A549 (cell line): Measurements from ENCODE around the gene PDE4D. TPM values are rescaled to one million over a fixed set of nuclear protein-coding genes. Genes with fewer than 3 reads are reported as not detected.
"Not testable (repeated sequence)": the region's sequence is repeated elsewhere in the genome, so short reads cannot be mapped to it uniquely, and the experiment has no call there.

Source experiments
- ATAC-seq, 2 experiments: fragments of 200-7000 bp in 1 of 2; fragments of >200 bp in 1 of 2; cut with Nextera tagmentation in 1 of 2; cut with Tn5 transposase in 1 of 2; 3 replicates each; pipeline versions ENCODE4 v1.8.0 to v1.9.1; 2018 to 2020; ENCODE audit warnings: mild to moderate bottlenecking in 1 of 2, moderate library complexity in 1 of 2
- CTCF ChIA-PET: fragments of 300-600 bp; sonication (Branson Sonifier 250); formaldehyde crosslinking; extraction: SDS; loops from one replicate; lab custom pipeline; 2021; ENCODE audit warnings: antibody characterized with exemption, inconsistent platforms; lab: Yijun Ruan, JAX
- POLR2A ChIA-PET: fragments of 350-600 bp; formaldehyde crosslinking; extraction: SDS; loops from one replicate; lab custom pipeline; 2021; ENCODE audit warnings: antibody characterized with exemption, inconsistent platforms; lab: Yijun Ruan, JAX
- DNase-seq, 2 experiments: peaks; one replicate each; pipeline versions ENCODE4 v3.0.0 to v3.0.0-alpha.2; 2011 to 2016; ENCODE audit warnings: low read depth in 1 of 2, low spot score in 1 of 2
- FAIRE-seq: peaks from 2 replicates; lab custom pipeline; 2011; peaks lifted over from hg19 to GRCh38; lab: Jason Lieb, UNC
- H3K27ac ChIP-seq, 2 experiments: fragments of >200 bp; sonication (Bioruptor Twin); formaldehyde crosslinking; 3 replicates each; pipeline ENCODE4 v1.5.1; 2016 to 2017
- H3K4me1 ChIP-seq: fragments of >200 bp; sonication (Bioruptor Twin); formaldehyde crosslinking; 3 replicates; pipeline ENCODE4 v1.6.1; 2016
- H3K4me2 ChIP-seq: fragments of >200 bp; sonication (Bioruptor Twin); formaldehyde crosslinking; 3 replicates; pipeline ENCODE4 v1.6.1; 2016
- H3K4me3 ChIP-seq: fragments of >200 bp; sonication (Bioruptor Twin); formaldehyde crosslinking; 3 replicates; pipeline ENCODE4 v1.5.1; 2016
- H3K9me3 ChIP-seq: fragments of >200 bp; sonication (Bioruptor Twin); formaldehyde crosslinking; 3 replicates; pipeline ENCODE4 v1.6.1; 2016
- CBX8 ChIP-seq: fragments of 200-600 bp; sonication (generic); IDR thresholded peaks from 2 replicates; pipeline ENCODE4 v1.6.1; 2016
- CEBPB ChIP-seq, 2 experiments: fragments of >200 bp in 1 of 2; sonication (Bioruptor Twin) in 1 of 2; formaldehyde crosslinking in 1 of 2; IDR thresholded peaks; 2 replicates each; pipeline ENCODE4 v1.6.1; 2012 to 2016
- EHMT2 ChIP-seq: fragments of 200-600 bp; sonication (generic); IDR thresholded peaks from 2 replicates; pipeline ENCODE4 v1.6.1; 2016; ENCODE audit warnings: antibody characterized with exemption, low read depth, mild to moderate bottlenecking, moderate library complexity
- EP300 ChIP-seq, 2 experiments: fragments of >200 bp; sonication (Bioruptor Twin); formaldehyde crosslinking; IDR thresholded peaks; 2 replicates in 1 of 2; 3 replicates in 1 of 2; pipeline ENCODE4 v1.6.1; 2016 to 2017
- FOSL2 ChIP-seq, 2 experiments: fragments of 450-650 bp in 1 of 2; fragments of >200 bp in 1 of 2; sonication (Bioruptor Twin) in 1 of 2; formaldehyde crosslinking; IDR thresholded peaks; 2 replicates each; pipeline versions ENCODE4 v1.5.0 to v1.6.1; 2016 to 2020; ENCODE audit warnings: mild to moderate bottlenecking in 1 of 2, moderate library complexity in 1 of 2
- GATA3 ChIP-seq: IDR thresholded peaks from 2 replicates; pipeline ENCODE4 v1.6.1; 2012; ENCODE audit warnings: borderline replicate concordance
- HES2 ChIP-seq: fragments of >200 bp; sonication (Bioruptor Twin); formaldehyde crosslinking; IDR thresholded peaks from 2 replicates; pipeline ENCODE4 v1.6.1; 2016
- HOXB5 ChIP-seq: fragments of 250-450 bp; sonication (Bioruptor Pico); IDR thresholded peaks from 2 replicates; pipeline ENCODE4 v1.5.0; 2020; ENCODE audit warnings: mild to moderate bottlenecking, moderate library complexity
- JUN ChIP-seq, 2 experiments: fragments of >200 bp; sonication (Bioruptor Twin); formaldehyde crosslinking; IDR thresholded peaks; 2 replicates in 1 of 2; 3 replicates in 1 of 2; pipeline ENCODE4 v1.6.1; 2016 to 2017
- KDM1A ChIP-seq: fragments of 200-600 bp; sonication (generic); IDR thresholded peaks from 2 replicates; pipeline ENCODE4 v1.6.1; 2016; ENCODE audit warnings: low read depth, mild to moderate bottlenecking
- MAFK ChIP-seq: fragments of 450-650 bp; IDR thresholded peaks from 2 replicates; pipeline ENCODE4 v1.6.1; 2014; ENCODE audit not compliant: partially characterized antibody
- MAZ ChIP-seq: fragments of 150-350 bp; IDR thresholded peaks from 2 replicates; pipeline ENCODE4 v1.6.1; 2014; ENCODE audit warnings: antibody characterized with exemption, low read depth, low read length, borderline replicate concordance
- NFE2L2 ChIP-seq: fragments of 150-350 bp; conservative IDR thresholded peaks from 2 replicates; pipeline ENCODE4 v1.6.1; 2014; ENCODE audit warnings: low read length
- PHF8 ChIP-seq: fragments of 200-600 bp; sonication (generic); IDR thresholded peaks from 2 replicates; pipeline ENCODE4 v1.6.1; 2016; ENCODE audit warnings: low read depth, mild to moderate bottlenecking, antibody characterized with exemption, moderate library complexity, borderline replicate concordance
- POLR2AphosphoS2 ChIP-seq: conservative IDR thresholded peaks from 2 replicates; pipeline ENCODE4 v1.6.1; 2012; ENCODE audit warnings: low read length, improper control_type of control experiment, inconsistent platforms
- RAD21 ChIP-seq, 2 experiments: fragments of >200 bp in 1 of 2; sonication (Bioruptor Twin) in 1 of 2; formaldehyde crosslinking in 1 of 2; IDR thresholded peaks in 1 of 2; conservative IDR thresholded peaks in 1 of 2; 2 replicates in 1 of 2; 3 replicates in 1 of 2; pipeline ENCODE4 v1.6.1; 2012 to 2018; ENCODE audit warnings: inconsistent platforms in 1 of 2
- RARB ChIP-seq: fragments of 250-450 bp; sonication (Bioruptor Pico); IDR thresholded peaks from 2 replicates; pipeline ENCODE4 v1.8.0; 2021; ENCODE audit warnings: mild to moderate bottlenecking, moderate library complexity
- SMC3 ChIP-seq: fragments of >200 bp; sonication (Bioruptor Twin); formaldehyde crosslinking; IDR thresholded peaks from 3 replicates; pipeline ENCODE4 v1.6.1; 2018; ENCODE audit warnings: inconsistent platforms
- SREBF2 ChIP-seq: fragments of 450-650 bp; IDR thresholded peaks from 2 replicates; pipeline ENCODE4 v1.6.1; 2014; ENCODE audit warnings: mild to moderate bottlenecking, moderate library complexity
- TFCP2L1 ChIP-seq: fragments of 250-450 bp; sonication (Bioruptor Pico); IDR thresholded peaks from 2 replicates; pipeline ENCODE4 v1.5.0; 2021; ENCODE audit warnings: mild to moderate bottlenecking
- USF2 ChIP-seq: fragments of 450-650 bp; IDR thresholded peaks from 2 replicates; pipeline ENCODE4 v1.6.1; 2014; ENCODE audit warnings: antibody characterized with exemption
- WGBS: methylation state at CpG from one replicate; pipeline ENCODE4 v1.1.6; 2017; ENCODE audit errors: missing lambda C conversion rate; 5-methylcytosine and 5-hydroxymethylcytosine counted together
- polyA plus RNA-seq, 4 experiments: library from polyadenylated mRNA; depleted of rRNA in 3 of 4; stranded (reverse); fragments of >200 nt; fragmentation: RNase III in 1 of 4; extraction: RNeasy Plus Mini Kit Qiagen cat#74134 plus additional on column Dnase treatment in 1 of 4; gene quantifications; 2 replicates in 3 of 4; 3 replicates in 1 of 4; pipeline ENCODE4 v1.2.3, GENCODE V29; 2011 to 2017
- TF ChIP-seq, protein P1 (sequence below): fragments of >200 bp; sonication (Bioruptor Twin); formaldehyde crosslinking; IDR thresholded peaks from 3 replicates; pipeline ENCODE4 v1.5.1; 2016
- TF ChIP-seq, protein P2 (sequence below): IDR thresholded peaks from 2 replicates; pipeline ENCODE4 v1.6.1; 2012
- TF ChIP-seq, protein P3 (sequence below): fragments of 250-450 bp; sonication (Bioruptor Pico); IDR thresholded peaks from 2 replicates; pipeline ENCODE4 v1.5.0; 2020; ENCODE audit warnings: low read depth, mild to moderate bottlenecking, moderate library complexity
- TF ChIP-seq, protein P4 (sequence below): fragments of >200 bp; sonication (Bioruptor Twin); formaldehyde crosslinking; IDR thresholded peaks from 3 replicates; pipeline ENCODE4 v1.6.1; 2016
- TF ChIP-seq, protein P5 (sequence below): fragments of 150-350 bp; IDR thresholded peaks from 2 replicates; pipeline ENCODE4 v1.6.1; 2014; ENCODE audit warnings: low read depth, mild to moderate bottlenecking, low read length

Gene PDE4D
- polyA plus RNA-seq, 2 of the 4 experiments (the other 2 are of a cell fraction): 74.0 to 213 TPM

DNA sequence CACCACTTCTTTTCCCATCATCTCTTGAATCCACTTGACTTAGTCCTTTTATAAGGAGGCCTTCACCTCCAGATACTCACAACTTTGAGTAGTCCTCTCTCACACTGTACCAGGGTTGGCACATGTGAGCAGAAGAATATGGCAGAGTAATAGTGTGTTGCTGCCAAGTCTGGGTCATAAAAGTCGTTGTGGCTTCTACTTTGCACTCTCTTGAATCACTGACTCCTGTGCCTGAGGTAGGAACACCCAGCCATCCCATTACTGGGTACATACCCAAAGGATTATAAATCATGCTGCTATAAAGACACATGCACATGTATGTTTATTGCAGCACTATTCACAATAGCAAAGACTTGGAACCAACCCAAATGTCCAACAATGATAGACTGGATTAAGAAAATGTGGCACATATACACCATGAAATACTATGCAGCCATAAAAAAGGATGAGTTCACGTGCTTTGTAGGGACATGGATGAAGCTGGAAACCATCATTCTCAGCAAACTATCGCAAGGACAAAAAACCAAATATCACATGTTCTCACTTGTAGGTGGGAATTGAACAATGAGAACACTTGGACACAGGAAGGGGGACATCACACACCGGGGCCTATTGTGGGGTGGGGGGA, 145.4 kb downstream of the PDE4D start:
- CTCF ChIA-PET: interaction anchor here (1.4 kb wide), 1 partner anchor 10 kb away, joined by 3 read pairs; no protein-coding TSS in a partner anchor
- FAIRE-seq, DNase-seq, POLR2A ChIA-PET, ATAC-seq, H3K9me3 ChIP-seq, H3K4me3 ChIP-seq, H3K4me2 ChIP-seq: not testable (repeated sequence)
- Histone ChIP-seq H3K4me1 (peaks cover 85% of the 10 kb centered on the region), H3K27ac (peak overlapping the region; percentile 80 to 82)
- 87% methylated on average over 3 of the region's 4 CpGs for WGBS

GRCh38 chr5:59746241-59746765, 147.2 kb downstream of the PDE4D start:
- ChIA-PET CTCF (interaction anchor here (1.0 to 1.8 kb wide), 4 partner anchors 11 to 54 kb away, joined by 3 to 5 read pairs (median 3); no protein-coding TSS in a partner anchor), POLR2A (no interaction called here)
- ATAC-seq (peak; percentile 78 to 80), DNase-seq (peak; percentile 53 to 94), FAIRE-seq (peak; percentile 97)
- peak overlapping the region; percentile 80 to 82 for H3K27ac ChIP-seq
- H3K9me3 ChIP-seq: no peaks in the 10 kb centered on the region
- 2% methylated on average over 7 of the region's 7 CpGs for WGBS
- peak overlapping the region; percentile 81 for H3K4me2 ChIP-seq
- H3K4me1 ChIP-seq: peaks cover 76% of the 10 kb centered on the region
- peak overlapping the region; percentile 12; the same call in 1 of the 3 replicates for H3K4me3 ChIP-seq
- TF ChIP-seq TFCP2L1 (CRISPR knock-in tag): peak; percentile 49; the same call in 1 of the 2 replicates
- TF ChIP-seq NFE2L2: peak; percentile 62
- 0 out of 4 replicates have a peak, but pooled peaks of 1 of the 2 experiments have one; percentile 0 for TF ChIP-seq CEBPB (IDR thresholded peaks at IDR 0.05)
- TF ChIP-seq EHMT2: no peak
- TF ChIP-seq RARB (CRISPR knock-in tag): no peak
- peak; percentile 26; the same call in 1 of the 2 replicates for TF ChIP-seq FOSL2 (IDR thresholded peaks at IDR 0.05)
- TF ChIP-seq FOSL2 (CRISPR knock-in tag; IDR thresholded peaks at IDR 0.05): peak; percentile 73; the same call in 1 of the 2 replicates
- no peak for TF ChIP-seq USF2
- peak; percentile 76; the same call in 1 of the 2 replicates for TF ChIP-seq GATA3
- TF ChIP-seq, protein P1, sequence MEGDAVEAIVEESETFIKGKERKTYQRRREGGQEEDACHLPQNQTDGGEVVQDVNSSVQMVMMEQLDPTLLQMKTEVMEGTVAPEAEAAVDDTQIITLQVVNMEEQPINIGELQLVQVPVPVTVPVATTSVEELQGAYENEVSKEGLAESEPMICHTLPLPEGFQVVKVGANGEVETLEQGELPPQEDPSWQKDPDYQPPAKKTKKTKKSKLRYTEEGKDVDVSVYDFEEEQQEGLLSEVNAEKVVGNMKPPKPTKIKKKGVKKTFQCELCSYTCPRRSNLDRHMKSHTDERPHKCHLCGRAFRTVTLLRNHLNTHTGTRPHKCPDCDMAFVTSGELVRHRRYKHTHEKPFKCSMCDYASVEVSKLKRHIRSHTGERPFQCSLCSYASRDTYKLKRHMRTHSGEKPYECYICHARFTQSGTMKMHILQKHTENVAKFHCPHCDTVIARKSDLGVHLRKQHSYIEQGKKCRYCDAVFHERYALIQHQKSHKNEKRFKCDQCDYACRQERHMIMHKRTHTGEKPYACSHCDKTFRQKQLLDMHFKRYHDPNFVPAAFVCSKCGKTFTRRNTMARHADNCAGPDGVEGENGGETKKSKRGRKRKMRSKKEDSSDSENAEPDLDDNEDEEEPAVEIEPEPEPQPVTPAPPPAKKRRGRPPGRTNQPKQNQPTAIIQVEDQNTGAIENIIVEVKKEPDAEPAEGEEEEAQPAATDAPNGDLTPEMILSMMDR: peak; percentile 44
- TF ChIP-seq SMC3: peak; percentile 52; the same call in 2 of the 3 replicates
- TF ChIP-seq EP300 (IDR thresholded peaks at IDR 0.05): peak in 1 of 2 experiments; percentile 69; a peak in 3 of 5 replicates
- TF ChIP-seq, protein P2, sequence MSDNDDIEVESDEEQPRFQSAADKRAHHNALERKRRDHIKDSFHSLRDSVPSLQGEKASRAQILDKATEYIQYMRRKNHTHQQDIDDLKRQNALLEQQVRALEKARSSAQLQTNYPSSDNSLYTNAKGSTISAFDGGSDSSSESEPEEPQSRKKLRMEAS: peak; percentile 65
- TF ChIP-seq SREBF2: no peak
- TF ChIP-seq MAFK: peak; percentile 95
- TF ChIP-seq, protein P3, sequence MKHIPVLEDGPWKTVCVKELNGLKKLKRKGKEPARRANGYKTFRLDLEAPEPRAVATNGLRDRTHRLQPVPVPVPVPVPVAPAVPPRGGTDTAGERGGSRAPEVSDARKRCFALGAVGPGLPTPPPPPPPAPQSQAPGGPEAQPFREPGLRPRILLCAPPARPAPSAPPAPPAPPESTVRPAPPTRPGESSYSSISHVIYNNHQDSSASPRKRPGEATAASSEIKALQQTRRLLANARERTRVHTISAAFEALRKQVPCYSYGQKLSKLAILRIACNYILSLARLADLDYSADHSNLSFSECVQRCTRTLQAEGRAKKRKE (CRISPR knock-in tag): peak; percentile 61
- TF ChIP-seq, protein P4, sequence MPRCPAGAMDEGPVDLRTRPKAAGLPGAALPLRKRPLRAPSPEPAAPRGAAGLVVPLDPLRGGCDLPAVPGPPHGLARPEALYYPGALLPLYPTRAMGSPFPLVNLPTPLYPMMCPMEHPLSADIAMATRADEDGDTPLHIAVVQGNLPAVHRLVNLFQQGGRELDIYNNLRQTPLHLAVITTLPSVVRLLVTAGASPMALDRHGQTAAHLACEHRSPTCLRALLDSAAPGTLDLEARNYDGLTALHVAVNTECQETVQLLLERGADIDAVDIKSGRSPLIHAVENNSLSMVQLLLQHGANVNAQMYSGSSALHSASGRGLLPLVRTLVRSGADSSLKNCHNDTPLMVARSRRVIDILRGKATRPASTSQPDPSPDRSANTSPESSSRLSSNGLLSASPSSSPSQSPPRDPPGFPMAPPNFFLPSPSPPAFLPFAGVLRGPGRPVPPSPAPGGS: no peak
- TF ChIP-seq HES2: no peak
- TF ChIP-seq POLR2AphosphoS2: no peak
- no peak for TF ChIP-seq CBX8
- no peak for TF ChIP-seq MAZ
- TF ChIP-seq JUN (IDR thresholded peaks at IDR 0.05): 0 out of 5 replicates have a peak, but pooled peaks of 1 of the 2 experiments have one; percentile 17
- TF ChIP-seq, protein P5, sequence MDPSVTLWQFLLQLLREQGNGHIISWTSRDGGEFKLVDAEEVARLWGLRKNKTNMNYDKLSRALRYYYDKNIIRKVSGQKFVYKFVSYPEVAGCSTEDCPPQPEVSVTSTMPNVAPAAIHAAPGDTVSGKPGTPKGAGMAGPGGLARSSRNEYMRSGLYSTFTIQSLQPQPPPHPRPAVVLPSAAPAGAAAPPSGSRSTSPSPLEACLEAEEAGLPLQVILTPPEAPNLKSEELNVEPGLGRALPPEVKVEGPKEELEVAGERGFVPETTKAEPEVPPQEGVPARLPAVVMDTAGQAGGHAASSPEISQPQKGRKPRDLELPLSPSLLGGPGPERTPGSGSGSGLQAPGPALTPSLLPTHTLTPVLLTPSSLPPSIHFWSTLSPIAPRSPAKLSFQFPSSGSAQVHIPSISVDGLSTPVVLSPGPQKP: no peak
- TF ChIP-seq KDM1A: no peak
- TF ChIP-seq HOXB5 (CRISPR knock-in tag): peak; percentile 63; the same call in 1 of the 2 replicates
- TF ChIP-seq RAD21 (conservative IDR thresholded peaks at IDR 0.05 in 1 of 2, IDR thresholded peaks at IDR 0.05 in 1 of 2): peak; percentile 41 to 56; a peak in 4 of 5 replicates
- no peak for TF ChIP-seq PHF8
